Naive thymus-derived CD8-positive, alpha-beta T cell (primary cell): ENCODE data around the gene APOOL. TPM values are rescaled to one million over a fixed set of nuclear protein-coding genes. Genes with fewer than 3 reads are reported as not detected.
"Not testable (repeated sequence)": the region's sequence is repeated elsewhere in the genome, so short reads cannot be mapped to it uniquely, and the experiment has no call there.

Experiments used
- ATAC-seq, 2 donors: fragments of 150-1000 bp; cut with Tn5 transposase in 1 of 2; sonication (Bioruptor Pico), chemical (Tn5 transposase) in 1 of 2; 1 replicate in 1 of 2; 2 replicates in 1 of 2; pipeline ENCODE4 v1.10.0; 2021; ENCODE audit warnings: mild to moderate bottlenecking in 2 of 2, moderate library complexity in 2 of 2
- POLR2A ChIA-PET: fragments of 350-600 bp; sonication (Branson Sonifier 250); formaldehyde crosslinking; loops from one replicate; lab custom pipeline; 2021; ENCODE audit warnings: antibody characterized with exemption; lab: Charles Lee
- DNase-seq, 10 donors: peaks; one replicate each; pipeline versions ENCODE4 v3.0.0 to v3.0.0-alpha.2; 2020 to 2022
- H3K27ac Mint-ChIP-seq, 10 donors: one replicate each; pipeline ENCODE4 v1.8.0; 2020 to 2022; ENCODE audit warnings: mild to moderate bottlenecking in 10 of 10, mixed read lengths in 10 of 10, moderate library complexity in 4 of 10, inconsistent platforms in 1 of 10
- H3K27me3 Mint-ChIP-seq, 5 donors: one replicate each; pipeline ENCODE4 v1.8.0; 2021 to 2022; ENCODE audit warnings: mixed read lengths in 5 of 5
- H3K36me3 Mint-ChIP-seq, 3 donors: one replicate each; pipeline ENCODE4 v1.8.0; 2020 to 2022; ENCODE audit warnings: mixed read lengths in 3 of 3, mild to moderate bottlenecking in 2 of 3, inconsistent platforms in 1 of 3
- H3K4me1 Mint-ChIP-seq, 4 donors: one replicate each; pipeline ENCODE4 v1.8.0; 2021 to 2022; ENCODE audit warnings: mixed read lengths in 4 of 4
- H3K4me3 Mint-ChIP-seq, 10 donors: one replicate each; pipeline ENCODE4 v1.8.0; 2020 to 2022; ENCODE audit warnings: mild to moderate bottlenecking in 10 of 10, mixed read lengths in 10 of 10, moderate library complexity in 6 of 10, inconsistent platforms in 1 of 10
- H3K9me3 Mint-ChIP-seq, 9 donors: one replicate each; pipeline ENCODE4 v1.8.0; 2020 to 2022; ENCODE audit warnings: mixed read lengths in 9 of 9, mild to moderate bottlenecking in 3 of 9, inconsistent platforms in 1 of 9, moderate library complexity in 1 of 9
- polyA plus RNA-seq, 3 donors: library from polyadenylated mRNA; unstranded; fragments of 300-500 nt; fragmentation: Illumina TruSeq; gene quantifications; one replicate each; pipeline ENCODE4 v1.2.3, GENCODE V29; 2021
- total RNA-seq, 8 experiments: library from RNA in 2 of 8; stranded (reverse) in 2 of 8; gene quantifications; one replicate each; pipeline ENCODE4 v1.2.3 and lab custom pipeline; 2021 to 2026

The APOOL gene, protein sequence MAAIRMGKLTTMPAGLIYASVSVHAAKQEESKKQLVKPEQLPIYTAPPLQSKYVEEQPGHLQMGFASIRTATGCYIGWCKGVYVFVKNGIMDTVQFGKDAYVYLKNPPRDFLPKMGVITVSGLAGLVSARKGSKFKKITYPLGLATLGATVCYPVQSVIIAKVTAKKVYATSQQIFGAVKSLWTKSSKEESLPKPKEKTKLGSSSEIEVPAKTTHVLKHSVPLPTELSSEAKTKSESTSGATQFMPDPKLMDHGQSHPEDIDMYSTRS
- total RNA-seq = 10 to 100 TPM in 1 of 2 experiments, 1 to 10 TPM in 1; 8.9 to 12.0 TPM
- 1 to 10 TPM; 3.5 to 5.3 (median 4.8) TPM for polyA plus RNA-seq
- 13.7 to 18.9 (median 15.2) reads per million in 6 experiments for total RNA-seq (lab: John Stamatoyannopoulos, UW)

DNA sequence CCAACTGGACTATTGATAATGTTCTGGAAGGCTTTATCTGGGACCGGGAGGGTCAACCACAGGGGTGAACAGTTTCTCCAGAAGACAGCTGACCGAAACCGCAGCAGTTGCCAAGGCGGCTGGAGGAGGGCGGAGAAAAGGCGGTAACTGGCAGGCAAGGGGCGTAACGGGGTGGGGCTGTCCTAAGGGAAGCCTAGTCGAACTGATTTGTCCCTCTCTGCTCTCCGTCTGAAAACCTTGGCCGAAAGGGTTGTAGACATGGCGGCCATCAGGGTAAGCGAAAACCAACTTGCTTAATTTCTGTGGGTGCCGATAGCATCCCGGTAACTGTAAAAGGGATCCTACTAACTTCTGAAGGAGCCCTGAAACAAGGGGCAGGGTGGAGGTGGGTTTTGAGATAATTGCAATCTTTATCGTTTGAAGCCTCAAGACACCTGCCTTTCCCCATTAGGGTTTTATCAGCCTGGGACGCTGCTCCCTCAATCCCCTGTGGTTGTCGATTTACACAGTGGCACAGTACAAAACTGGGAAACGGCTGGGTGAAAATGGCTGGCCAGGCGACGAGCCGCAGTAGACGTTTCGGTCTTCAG is at the start of gene APOOL:
Gene APOOL (plus strand): TSS at position 223 of the 590 bp plus-strand sequence. CDS start 36 bp downstream, at position 259.
- peaks cover 17 to 45% (median 26%) of the 10 kb centered on the region in 4 donors for H3K4me1 Mint-ChIP-seq
- peaks cover 0 to under 1% (median 0%) of the 10 kb centered on the region in 3 donors for H3K36me3 Mint-ChIP-seq
- POLR2A ChIA-PET = no interaction called here
- ATAC-seq (peak; percentile 94), DNase-seq (peak; percentile 52 to 85 (median 66))
- H3K9me3 Mint-ChIP-seq = no peaks in the 10 kb centered on the region
- H3K27me3 Mint-ChIP-seq = peaks cover 0 to 2% (median 0%) of the 10 kb centered on the region in 5 donors
- H3K4me3 Mint-ChIP-seq = peak within 1 kb of the TSS; percentile 82 to 94 (median 90)
- H3K27ac Mint-ChIP-seq = peak within 1 kb of the TSS; percentile 35 to 93 (median 86)

DNA sequence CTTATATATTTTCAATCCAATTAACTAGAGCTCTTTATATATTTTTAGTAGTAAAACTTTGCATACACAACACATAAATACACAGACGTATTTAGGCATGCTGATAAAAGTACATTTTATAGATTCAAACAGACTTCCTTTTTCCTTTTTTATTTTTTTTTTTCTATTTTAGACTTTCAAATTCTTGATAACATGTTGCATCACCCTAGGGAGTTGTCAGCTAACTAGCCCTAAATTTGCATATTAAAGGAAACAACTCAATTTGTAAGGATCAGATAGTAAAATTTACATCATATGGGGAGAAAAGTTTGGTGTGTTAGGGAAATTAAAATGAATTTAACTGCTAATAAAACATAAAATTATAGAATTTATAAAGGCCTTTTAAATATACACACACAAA is 47.4 kb upstream of the APOOL start:
- Mint-ChIP-seq H3K4me1 (no peaks in the 10 kb centered on the region), H3K36me3 (no peaks in the 10 kb centered on the region), H3K9me3 (peaks cover 0 to 2% (median 0%) of the 10 kb centered on the region in 9 donors), H3K27ac (no peak overlapping the region), H3K4me3 (no peak overlapping the region), H3K27me3 (peaks cover 0 to 2% (median 0%) of the 10 kb centered on the region in 5 donors)
- DNase-seq = no peak
- ATAC-seq = no peak
- POLR2A ChIA-PET = no interaction called here

DNA sequence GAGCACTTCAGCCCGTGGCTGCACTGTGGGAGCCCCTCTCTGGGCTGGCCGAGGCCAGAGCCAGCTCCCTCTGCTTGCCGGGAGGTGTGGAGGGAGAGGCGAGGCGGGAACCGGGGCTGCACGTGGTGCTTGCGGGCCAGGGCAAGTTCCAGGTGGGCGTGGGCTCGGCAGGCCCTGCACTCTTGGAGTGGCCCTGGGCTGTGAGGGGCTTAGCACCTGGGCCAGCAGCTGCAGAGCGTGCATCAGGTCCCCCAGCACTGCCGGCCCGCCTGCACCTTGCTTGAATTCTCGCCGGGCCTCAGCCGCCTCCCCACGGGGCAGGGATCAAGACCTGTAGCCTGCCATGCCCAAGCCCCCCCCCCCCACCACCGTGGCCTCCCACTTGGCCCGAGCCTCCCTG is 28.9 kb upstream of the APOOL start:
- Mint-ChIP-seq H3K9me3 (peaks cover 0 to 9% (median 5%) of the 10 kb centered on the region in 9 donors), H3K27me3 (peaks cover 0 to 11% (median 1%) of the 10 kb centered on the region in 5 donors), H3K27ac (no peak overlapping the region), H3K36me3 (peaks cover 0 to 6% (median 0%) of the 10 kb centered on the region in 3 donors), H3K4me3 (no peak overlapping the region), H3K4me1 (no peaks in the 10 kb centered on the region)
- POLR2A ChIA-PET = no interaction called here
- ATAC-seq (no peak), DNase-seq (no peak)

DNA sequence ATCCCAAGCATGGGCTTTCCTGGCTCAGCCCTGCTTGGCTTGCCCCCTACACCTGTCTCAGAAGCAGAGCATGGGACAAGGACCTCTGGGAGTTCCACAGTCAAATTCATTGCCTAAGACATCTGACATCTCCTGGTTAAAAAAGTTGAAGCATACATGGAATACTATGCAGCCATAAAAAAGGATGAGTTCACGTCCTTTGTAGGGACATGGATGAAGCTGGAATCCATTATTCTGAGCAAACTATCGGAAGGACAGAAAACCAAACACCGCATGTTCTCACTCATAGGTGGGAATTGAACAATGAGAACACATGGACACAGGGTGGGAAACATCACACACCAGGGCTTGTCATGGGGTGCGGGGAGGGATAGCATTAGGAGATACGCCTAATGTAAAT is 11.9 kb upstream of the APOOL start:
- POLR2A ChIA-PET = not testable (repeated sequence)

DNA sequence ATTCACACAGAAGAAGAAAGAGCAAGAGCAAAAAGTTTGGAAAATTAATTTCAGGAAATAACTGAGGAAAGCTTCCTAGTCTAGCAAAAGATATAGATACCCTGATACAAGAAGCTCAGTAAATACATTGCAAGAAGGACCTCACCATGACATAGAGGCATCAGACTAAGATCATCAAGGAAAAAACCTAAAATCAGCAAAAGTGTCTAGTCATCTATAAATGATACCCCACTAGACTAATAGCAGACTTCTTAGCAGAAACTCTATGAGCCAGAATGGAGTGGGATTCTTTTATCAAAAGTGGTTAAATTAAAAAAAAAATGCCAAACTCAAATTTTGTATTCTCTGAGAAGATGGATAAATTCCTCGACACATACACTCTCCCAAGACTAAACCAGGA is 10.5 kb upstream of the APOOL start:
- Mint-ChIP-seq H3K27ac (no peak overlapping the region), H3K36me3 (peaks cover 0 to 5% (median 2%) of the 10 kb centered on the region in 3 donors), H3K27me3 (peaks cover 0 to 33% (median 9%) of the 10 kb centered on the region in 5 donors), H3K9me3 (peaks cover 0 to 16% (median 0%) of the 10 kb centered on the region in 9 donors), H3K4me3 (no peak overlapping the region), H3K4me1 (no peaks in the 10 kb centered on the region)
- POLR2A ChIA-PET = no interaction called here
- ATAC-seq = no peak
- no peak for DNase-seq

More for the DNA sequence above, 11.9 kb upstream of the APOOL start:
- H3K27ac Mint-ChIP-seq, H3K4me1 Mint-ChIP-seq, DNase-seq, H3K36me3 Mint-ChIP-seq, ATAC-seq, H3K4me3 Mint-ChIP-seq: not testable (repeated sequence)
- peaks cover 0 to 16% (median 0%) of the 10 kb centered on the region in 9 donors for H3K9me3 Mint-ChIP-seq
- H3K27me3 Mint-ChIP-seq = peaks cover 0 to 33% (median 9%) of the 10 kb centered on the region in 5 donors

DNA sequence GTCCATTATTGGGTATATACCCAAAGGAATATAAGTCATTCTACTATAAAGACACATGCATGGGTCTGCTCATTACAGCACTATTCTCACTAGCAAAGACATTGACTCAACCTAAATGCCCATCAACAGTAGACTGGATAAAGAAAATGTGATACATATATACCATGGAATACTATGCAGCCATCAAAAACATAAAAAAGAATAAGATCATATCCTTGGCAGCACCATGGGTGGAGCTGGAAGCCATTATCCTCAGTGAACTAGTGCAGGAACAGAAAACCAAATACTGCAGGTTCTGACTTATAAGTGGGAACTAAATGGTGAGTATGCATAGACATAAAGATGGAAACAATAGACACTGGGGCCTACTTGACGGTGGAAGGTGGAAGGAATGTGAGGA is 2.3 kb upstream of the APOOL start:
- Mint-ChIP-seq H3K9me3 (peaks cover 0 to 4% (median 0%) of the 10 kb centered on the region in 9 donors), H3K4me3 (peak overlapping the region in 1 of 10 donors; percentile 28), H3K36me3 (no peaks in the 10 kb centered on the region), H3K27ac (peak overlapping the region in 1 of 10 donors; percentile 43), H3K27me3 (peaks cover 0 to 5% (median 0%) of the 10 kb centered on the region in 5 donors), H3K4me1 (peaks cover 8 to 24% (median 14%) of the 10 kb centered on the region in 4 donors)
- no peak for ATAC-seq
- POLR2A ChIA-PET = no interaction called here
- DNase-seq = no peak

DNA sequence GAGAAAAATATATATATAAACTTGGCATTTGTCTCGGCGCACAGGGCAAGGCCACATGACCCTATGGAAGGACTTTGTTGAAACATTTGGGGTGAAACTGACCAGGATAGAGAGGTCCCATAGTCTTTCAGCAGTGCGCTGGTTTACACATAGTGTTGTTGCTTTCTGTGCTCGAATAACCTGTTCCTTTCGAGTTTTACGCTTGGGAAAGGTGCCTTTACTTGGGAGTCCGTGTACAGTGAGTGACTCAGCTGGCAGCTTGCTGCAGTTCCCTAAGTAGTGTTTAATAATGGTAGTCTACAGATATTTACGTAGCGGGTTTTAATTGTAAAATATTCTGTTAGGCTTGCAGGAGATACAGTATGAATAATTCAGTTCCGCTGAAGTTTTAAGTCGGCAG is 578 bp downstream of the APOOL start:
- ATAC-seq = no peak
- DNase-seq = peak in 2 of 10 donors; percentile 5 to 6
- peaks cover 0 to 2% (median 0%) of the 10 kb centered on the region in 5 donors for H3K27me3 Mint-ChIP-seq
- H3K27ac Mint-ChIP-seq = peak overlapping the region in 9 of 10 donors; percentile 35 to 93 (median 85)
- H3K36me3 Mint-ChIP-seq = peaks cover 0 to 3% (median 0%) of the 10 kb centered on the region in 3 donors
- H3K9me3 Mint-ChIP-seq = no peaks in the 10 kb centered on the region
- H3K4me1 Mint-ChIP-seq = peaks cover 19 to 49% (median 28%) of the 10 kb centered on the region in 4 donors
- H3K4me3 Mint-ChIP-seq = peak overlapping the region; percentile 82 to 94 (median 90)
- POLR2A ChIA-PET = no interaction called here

DNA sequence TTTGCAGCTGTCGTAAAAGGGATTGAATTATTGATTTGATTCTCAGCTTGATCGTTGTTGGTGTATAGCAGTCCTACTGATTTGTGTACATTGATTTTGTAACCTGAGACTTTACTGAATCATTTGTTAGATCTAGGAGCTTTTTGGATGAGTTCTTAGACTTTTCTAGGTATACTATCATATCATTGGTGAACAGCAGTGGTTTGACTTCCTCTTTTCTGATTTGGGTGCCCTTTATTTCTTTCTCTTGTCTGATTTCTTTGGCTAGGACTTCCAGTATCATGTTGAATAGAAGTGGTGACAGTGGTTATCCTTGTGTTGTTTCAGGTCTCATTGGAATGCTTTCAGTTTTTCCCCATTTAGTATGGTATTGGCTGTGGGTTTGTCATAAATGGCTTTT is 8.4 kb downstream of the APOOL start:
- H3K9me3 Mint-ChIP-seq = peaks cover 0 to 24% (median 6%) of the 10 kb centered on the region in 9 donors
- ATAC-seq = no peak
- peaks cover 5 to 17% (median 13%) of the 10 kb centered on the region in 3 donors for H3K36me3 Mint-ChIP-seq
- POLR2A ChIA-PET = no interaction called here
- H3K4me1 Mint-ChIP-seq = peaks cover 16 to 41% (median 23%) of the 10 kb centered on the region in 4 donors
- no peaks in the 10 kb centered on the region for H3K27me3 Mint-ChIP-seq
- DNase-seq = no peak
- no peak overlapping the region for H3K4me3 Mint-ChIP-seq
- peak overlapping the region in 2 of 10 donors; percentile 65 to 74 for H3K27ac Mint-ChIP-seq

DNA sequence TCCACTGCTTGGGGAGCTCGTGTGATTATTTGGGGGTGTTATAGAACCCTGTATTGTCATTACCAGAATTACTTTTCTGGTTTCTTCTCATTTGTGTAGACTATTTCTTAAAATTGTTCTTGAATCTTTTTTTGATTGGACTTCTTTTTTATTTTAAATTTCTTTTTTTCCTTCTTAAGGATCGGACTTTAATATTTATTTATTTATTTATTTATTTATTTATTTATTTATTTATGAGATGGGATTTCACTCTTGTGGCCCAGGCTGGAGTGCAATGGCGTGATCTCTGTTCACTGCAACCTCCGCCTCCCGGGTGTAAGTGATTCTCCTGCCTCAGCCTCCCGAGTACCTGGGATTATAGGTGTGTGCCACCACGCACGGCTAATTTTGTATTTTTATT is 11.7 kb downstream of the APOOL start:
- Mint-ChIP-seq H3K9me3 (peaks cover 0 to 34% (median 9%) of the 10 kb centered on the region in 9 donors), H3K4me1 (peaks cover 5 to 22% (median 16%) of the 10 kb centered on the region in 4 donors), H3K36me3 (peaks cover 19 to 34% (median 28%) of the 10 kb centered on the region in 3 donors)
- DNase-seq, POLR2A ChIA-PET, ATAC-seq, H3K27me3 Mint-ChIP-seq, H3K27ac Mint-ChIP-seq, H3K4me3 Mint-ChIP-seq: not testable (repeated sequence)

DNA sequence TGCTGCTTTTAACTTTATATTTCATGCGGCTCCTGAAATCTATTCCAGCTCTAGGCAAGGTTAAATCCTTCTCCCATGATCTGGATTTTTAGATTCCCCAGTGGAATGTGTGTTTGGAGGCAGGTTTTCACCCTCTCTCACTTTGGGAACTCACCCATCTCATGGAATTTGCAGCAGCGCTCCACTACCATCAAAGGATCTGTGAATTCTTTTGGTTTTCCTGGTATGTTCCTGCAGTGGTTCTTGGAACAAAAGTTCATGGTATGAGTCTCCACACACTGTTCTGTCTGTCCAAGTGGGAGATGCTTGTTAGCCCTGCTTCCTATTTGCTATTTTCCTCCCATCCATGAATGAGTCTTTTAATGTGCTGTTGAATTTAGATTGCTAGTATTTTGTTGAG is 14.0 kb downstream of the APOOL start:
- DNase-seq = no peak
- peaks cover 4 to 14% (median 9%) of the 10 kb centered on the region in 4 donors for H3K4me1 Mint-ChIP-seq
- POLR2A ChIA-PET = no interaction called here
- peaks cover 20 to 32% (median 27%) of the 10 kb centered on the region in 3 donors for H3K36me3 Mint-ChIP-seq
- no peaks in the 10 kb centered on the region for H3K27me3 Mint-ChIP-seq
- no peak for ATAC-seq
- H3K27ac Mint-ChIP-seq = no peak overlapping the region
- H3K4me3 Mint-ChIP-seq = no peak overlapping the region
- H3K9me3 Mint-ChIP-seq = peaks cover 0 to 22% (median 3%) of the 10 kb centered on the region in 9 donors

DNA sequence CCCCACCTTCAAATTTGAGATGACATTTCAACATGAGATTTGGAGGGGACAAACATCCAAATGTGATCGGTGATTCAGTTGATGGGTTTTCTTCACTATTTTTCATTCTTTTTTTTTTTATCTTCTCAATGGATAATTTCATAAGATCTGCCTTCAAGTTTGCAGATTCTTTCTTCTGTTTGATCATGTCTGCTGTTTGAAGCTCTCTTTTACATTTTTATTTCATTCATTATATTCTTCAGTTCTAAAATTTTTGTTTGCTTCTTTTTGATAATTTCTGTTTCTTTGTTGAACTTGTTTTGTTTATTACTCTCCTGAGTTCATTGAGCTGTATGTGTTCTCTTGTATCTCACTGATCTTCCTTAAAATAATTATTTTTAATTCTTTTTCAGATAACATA is 14.8 kb downstream of the APOOL start:
- ATAC-seq (no peak), DNase-seq (no peak)
- H3K36me3 Mint-ChIP-seq = peaks cover 20 to 30% (median 25%) of the 10 kb centered on the region in 3 donors
- H3K4me3 Mint-ChIP-seq = no peak overlapping the region
- H3K27me3 Mint-ChIP-seq = no peaks in the 10 kb centered on the region
- POLR2A ChIA-PET = no interaction called here
- peaks cover 0 to 7% (median 4%) of the 10 kb centered on the region in 4 donors for H3K4me1 Mint-ChIP-seq
- H3K9me3 Mint-ChIP-seq = peaks cover 0 to 22% (median 3%) of the 10 kb centered on the region in 9 donors
- H3K27ac Mint-ChIP-seq = no peak overlapping the region

DNA sequence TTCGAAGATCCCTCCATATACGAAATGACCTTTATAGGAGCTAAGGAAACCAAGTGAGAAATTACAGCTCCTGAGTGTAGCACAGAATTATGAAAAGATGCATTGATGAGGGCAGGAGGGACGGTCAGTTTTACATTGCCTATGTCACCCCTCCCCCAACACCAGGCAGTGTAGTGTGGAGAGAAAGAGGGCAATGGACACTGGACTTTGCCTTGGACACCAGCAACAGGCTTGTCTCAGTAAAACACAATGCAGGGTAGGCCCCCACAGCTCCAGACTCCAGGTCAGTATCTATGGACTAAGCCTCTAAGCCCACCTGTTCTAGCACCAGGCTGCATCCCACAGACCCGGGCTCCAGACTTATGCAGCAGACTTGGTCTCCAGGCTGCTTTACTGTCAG is 16.5 kb downstream of the APOOL start:
- Mint-ChIP-seq H3K4me1 (peaks cover 0 to 4% (median 0%) of the 10 kb centered on the region in 4 donors), H3K36me3 (peaks cover 20 to 32% (median 32%) of the 10 kb centered on the region in 3 donors), H3K9me3 (peaks cover 0 to 27% (median 3%) of the 10 kb centered on the region in 9 donors), H3K4me3 (no peak overlapping the region), H3K27me3 (no peaks in the 10 kb centered on the region), H3K27ac (no peak overlapping the region)
- DNase-seq = no peak
- no peak for ATAC-seq
- POLR2A ChIA-PET = no interaction called here

DNA sequence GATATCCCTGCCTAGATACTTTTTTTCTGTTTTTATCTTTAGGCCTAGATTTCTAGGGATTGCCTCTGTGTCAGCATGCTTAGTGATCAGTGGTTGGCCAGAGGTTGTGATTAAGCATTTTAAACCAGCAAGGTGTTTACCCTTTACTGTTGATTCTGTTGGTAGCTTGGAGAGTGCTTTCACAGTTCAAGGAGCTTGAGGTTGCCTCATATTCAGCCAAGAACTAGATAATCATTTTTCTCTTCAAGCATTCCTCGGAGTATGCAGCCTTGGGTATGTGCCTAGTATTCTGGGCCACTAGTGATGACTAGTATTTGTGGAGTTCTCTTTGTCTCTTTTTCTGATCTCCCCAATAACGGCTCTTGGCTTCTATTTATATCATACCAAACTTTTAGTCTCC is 20.4 kb downstream of the APOOL start:
- POLR2A ChIA-PET = no interaction called here
- DNase-seq = no peak
- no peak for ATAC-seq
- Mint-ChIP-seq H3K4me1 (no peaks in the 10 kb centered on the region), H3K4me3 (no peak overlapping the region), H3K36me3 (peaks cover 15 to 24% (median 20%) of the 10 kb centered on the region in 3 donors), H3K27ac (no peak overlapping the region), H3K9me3 (peaks cover 0 to 6% (median 0%) of the 10 kb centered on the region in 9 donors), H3K27me3 (no peaks in the 10 kb centered on the region)
